HG03039 (cell line): Measurements from ENCODE around the gene LCA5L.

Experiments
- ATAC-seq: cut with Tn5 transposase; IDR thresholded peaks from one replicate; pipeline ENCODE4 v1.9.1; 2021; ENCODE audit warnings: mild to moderate bottlenecking, moderate library complexity; ENCODE audit not compliant: unreplicated experiment

LCA5L gene

DNA sequence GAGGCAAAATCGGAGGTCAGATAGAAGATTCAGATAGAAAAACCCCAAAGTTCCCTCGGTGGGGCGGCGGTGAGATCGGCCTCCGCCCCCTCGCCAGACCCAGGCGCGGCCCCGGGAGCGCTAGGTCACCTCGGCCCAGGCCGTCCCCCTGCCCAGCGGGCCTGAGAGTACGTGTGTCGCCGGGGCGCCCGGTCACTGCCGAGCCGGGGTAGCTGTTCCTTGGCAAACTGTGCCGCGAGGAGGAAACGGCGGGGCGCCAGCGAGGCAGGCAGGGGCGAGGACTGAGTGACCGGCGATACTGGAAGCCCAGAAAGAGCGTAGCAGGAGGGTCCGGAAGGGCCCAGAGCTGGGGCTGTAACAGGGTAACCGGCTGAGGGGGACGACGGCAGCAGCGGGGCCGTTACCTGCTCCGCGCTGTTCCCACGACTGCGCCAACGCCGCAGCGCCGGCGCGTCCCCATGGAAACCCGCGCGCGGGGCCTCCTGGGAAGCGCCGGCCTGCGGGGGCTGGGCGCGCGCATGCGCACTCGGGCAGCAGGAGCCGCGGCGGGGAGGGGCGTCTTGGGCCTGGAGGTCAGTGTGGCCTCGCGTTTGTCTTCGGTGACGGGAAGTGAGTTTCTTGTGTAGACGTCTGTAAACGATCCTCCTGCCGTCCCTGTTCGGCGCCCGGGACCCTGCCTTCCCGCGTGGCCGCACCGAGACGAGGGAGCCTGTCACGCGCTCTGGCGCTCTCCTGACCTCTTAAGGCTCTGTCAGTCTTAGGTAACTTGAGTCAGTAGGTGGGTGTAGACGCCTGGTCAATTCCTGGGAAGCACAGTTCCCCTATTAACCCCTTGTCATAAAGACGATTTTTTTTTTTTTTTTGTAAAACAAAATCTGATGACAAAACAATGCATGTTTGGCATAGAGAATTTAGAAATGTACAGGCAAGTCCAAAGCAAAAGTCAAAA lies at the start of gene LCA5L:
TSS of gene LCA5L (minus strand) at position 458 of the 949 bp plus-strand sequence. CDS start 17,285 bp downstream, outside the sequence.
- peak; percentile 93 for ATAC-seq

DNA sequence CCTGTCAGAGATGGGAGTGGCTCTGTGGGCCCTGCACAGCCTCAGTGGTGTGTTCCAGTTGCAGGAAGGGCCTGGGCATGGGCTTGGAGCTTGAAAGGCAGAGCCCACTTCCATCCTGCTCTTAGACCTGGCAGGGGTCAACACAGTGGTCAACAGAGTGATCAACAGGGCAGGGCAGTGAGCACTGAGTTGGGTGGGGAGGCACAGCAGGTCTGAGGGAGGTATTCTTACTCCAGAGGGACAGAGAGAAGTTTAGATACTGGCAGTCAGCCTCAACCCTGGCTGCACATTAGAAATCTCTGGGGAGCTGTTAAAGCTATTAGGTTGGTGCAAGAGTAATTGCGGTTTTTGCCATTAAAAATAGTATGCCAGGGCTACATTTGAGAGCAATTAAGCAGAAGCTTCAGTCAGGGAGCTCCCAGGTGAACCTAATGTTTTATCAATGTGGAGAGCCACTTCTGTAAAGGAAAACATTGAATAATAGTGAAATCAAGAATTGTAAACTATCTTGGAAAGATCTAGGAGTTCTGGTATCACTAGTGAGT lies 43.9 kb upstream of the LCA5L start:
- ATAC-seq = no peak

DNA sequence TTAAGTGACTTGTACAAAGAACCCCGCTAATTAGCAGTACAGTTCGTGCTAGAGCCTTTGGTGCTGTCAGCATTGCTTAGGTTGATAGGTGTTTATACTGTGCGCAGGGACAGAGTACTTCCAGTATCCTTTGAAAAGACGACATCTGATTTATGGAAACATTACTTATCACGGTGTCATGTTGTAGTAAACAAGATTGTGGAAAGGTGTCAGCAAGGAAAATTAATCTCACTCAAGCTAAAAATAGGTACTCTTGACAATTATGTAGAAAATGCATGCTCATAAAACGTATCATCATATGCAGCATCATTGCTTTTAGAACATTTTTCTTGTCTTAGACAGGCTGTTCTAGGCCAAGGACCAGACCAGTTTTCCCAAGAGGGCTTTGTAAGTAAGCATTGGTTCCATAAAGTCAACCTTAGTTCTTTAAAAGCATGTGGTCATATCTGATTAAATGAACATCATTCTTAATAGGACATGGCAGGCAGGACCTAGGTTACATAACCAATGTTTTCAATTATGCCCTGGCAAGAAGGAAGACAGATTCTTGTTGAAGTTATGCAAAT lies 39.2 kb upstream of the LCA5L start:
- ATAC-seq = no peak

DNA sequence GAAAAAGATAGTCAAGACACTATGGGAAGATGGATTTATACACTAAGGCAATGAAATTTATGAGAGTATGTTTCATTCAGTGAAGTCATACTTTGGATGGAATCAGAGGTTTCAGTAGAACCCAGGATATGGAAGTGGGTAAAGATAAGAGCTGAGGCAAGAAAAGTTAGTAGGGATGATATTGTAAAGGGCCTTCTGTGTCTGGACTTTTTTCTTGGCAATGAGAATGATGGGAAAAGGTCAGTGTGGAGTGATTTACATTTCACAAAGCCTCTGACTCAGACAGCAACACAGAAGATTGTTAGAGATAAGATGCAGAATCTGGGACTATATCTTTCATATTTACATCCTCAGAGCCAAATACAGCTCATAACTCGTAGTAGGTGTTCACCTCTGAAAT lies 38.3 kb upstream of the LCA5L start:
- ATAC-seq = no peak

DNA sequence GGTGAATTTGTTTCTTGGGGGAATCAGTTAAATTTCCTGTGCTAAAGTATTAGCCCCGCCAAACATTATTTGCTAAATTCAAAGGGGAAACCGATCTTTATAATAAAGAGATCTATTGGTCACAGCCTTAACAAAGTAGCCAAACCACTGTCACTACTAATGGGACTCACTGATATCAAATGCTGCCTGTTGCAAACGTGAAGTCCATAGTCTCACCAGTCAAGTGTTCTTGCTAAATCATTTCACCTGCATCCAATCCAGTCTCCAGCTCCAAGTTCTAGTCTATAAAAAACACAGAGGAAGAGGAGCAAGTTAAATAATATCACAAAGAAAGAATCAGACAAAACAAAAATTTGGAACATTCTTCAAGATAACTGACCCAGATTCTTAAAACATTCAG lies 36.3 kb upstream of the LCA5L start:
- ATAC-seq = no peak

DNA sequence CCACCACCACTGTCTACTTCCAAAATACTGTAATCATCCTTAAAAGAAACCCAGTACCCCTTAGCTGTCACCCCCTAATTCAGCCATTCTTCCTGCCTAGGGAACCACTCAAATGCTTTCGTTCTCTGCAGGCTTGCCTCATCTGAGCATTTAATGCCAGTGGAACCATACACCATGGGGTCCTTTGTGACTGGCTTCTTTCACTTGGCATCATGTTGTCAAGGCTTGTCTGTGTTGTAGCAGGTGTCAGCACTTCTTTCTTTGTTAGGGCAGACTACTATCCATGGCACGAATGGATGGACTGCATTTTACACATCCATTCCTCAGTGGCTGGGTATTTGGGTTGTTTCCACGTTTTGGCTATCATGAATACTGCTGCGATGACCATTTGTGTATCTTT lies 34.7 kb upstream of the LCA5L start:
- no peak for ATAC-seq

DNA sequence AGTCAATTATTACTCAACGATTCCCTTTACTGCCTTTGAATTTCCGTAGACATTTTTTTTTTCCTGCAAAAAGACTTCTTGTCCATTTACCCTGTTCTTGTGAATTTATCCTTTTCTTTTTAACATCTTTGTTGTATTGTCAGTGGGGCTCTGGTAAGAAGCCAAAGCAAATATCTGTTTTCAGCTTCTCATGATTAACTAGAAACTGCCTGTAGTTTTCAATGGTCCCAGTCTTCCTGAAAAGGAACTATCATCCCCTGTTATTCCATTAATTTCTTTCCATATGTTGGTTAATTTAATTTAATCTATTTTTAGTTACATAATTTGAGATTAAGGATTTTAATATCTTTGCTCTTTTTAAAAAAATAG lies 34.2 kb upstream of the LCA5L start:
- no peak for ATAC-seq

DNA sequence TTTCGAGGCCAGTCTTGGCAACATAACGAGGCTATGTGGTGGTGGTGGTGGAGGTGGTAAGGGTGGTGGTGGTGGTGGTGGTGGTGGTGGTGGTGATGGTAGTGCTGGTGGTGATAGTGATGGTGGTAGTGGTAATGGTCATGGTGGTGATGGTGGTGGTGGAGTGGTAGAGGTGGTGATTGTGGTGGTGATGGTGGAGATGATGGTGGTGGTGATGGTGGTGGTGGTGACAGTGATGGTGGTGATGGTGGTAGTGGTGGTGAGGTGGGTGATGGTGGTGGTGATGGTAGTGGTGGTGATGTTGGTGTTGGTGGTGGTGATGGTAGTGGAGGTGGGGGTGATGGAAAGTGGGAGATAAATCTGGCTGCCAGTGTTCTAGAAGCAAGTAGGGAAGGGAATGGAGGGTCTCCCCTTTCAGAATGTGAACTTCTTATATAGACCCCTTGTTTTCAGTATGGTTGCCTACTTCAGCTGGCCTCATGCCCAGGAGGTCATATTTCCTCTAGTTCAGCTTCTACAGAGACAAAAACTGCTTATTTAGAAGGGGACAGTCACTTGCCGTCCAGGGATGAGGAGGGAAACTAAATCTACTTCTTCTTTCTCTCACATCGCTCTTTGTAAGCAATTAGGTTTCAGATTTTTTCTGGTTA lies 33.7 kb upstream of the LCA5L start:
- no peak for ATAC-seq

DNA sequence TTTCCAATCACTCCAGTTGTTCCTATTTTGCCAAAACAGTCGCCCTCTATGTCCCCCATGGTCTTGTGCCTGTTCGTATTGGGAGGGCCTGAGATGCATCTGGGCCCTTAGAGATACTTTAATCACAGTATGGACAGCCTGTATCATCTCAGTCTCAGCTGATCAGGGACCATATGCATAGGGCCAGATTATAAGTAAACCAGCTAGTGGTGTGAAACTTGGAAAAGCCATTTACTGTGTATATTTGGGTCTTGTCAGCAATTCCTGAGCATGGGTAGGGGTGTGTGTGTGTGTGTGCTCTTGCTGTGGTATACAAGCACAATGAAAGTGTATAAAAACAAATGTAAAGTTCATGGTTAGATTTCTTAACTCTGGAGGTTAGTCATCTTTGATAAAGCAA lies 29.0 kb upstream of the LCA5L start:
- ATAC-seq = no peak

DNA sequence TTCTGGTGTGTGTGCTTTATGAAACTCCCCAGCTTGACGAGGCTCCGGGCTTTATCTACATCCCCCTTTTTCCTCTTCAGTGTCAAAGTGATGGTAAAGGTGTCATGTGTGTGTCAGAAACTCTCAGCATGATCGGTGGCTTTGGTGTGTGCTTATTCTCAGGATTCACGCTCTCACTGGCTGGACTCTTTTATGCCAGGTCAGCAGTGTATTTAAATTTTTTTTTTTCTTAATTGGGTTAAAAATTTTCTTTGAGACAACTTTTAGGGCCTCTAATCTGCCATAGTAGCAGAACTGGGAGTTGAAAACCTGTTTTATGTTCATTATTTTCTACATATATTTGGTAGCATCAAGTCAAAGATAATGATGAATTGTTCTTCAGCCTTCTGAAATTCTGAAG lies 27.2 kb upstream of the LCA5L start:
- no peak for ATAC-seq

DNA sequence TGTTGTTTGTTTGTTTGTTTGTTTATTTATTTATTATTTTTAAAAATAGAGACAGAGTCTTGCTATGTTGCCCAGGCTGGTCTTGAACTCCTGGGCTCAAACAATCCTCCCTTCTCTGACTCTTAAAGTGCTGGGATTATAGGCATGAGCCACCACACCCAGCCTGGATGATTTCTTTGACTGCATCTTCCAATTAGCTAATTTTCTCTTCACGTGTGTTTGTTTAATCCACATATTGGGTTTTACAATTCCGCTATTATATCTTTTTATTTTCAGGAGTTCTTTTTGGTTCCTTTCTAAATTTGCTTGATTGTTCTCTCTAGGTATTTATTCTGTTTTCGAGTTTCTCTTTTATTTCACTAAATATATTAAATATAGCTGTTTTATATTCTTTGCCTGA lies 26.0 kb upstream of the LCA5L start:
- no peak for ATAC-seq

DNA sequence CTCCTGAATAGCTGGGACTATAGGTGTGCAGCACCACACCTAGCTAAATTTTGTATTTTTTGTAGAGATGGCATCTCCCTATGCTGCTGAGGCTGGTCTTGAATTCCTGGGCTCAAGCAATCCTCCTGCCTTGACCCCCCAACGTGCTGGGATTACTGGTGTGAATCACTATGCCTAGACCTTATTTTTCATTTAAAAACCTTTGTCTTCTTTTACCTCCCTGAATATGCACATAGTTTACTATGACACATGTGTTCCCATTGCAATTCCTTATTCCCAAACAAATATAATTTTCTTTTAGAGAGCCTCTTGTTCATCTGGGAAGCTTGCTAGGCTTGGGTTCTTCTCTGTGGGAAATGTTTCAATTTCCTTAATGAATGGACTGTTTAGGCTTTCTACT lies 23.0 kb upstream of the LCA5L start:
- no peak for ATAC-seq

DNA sequence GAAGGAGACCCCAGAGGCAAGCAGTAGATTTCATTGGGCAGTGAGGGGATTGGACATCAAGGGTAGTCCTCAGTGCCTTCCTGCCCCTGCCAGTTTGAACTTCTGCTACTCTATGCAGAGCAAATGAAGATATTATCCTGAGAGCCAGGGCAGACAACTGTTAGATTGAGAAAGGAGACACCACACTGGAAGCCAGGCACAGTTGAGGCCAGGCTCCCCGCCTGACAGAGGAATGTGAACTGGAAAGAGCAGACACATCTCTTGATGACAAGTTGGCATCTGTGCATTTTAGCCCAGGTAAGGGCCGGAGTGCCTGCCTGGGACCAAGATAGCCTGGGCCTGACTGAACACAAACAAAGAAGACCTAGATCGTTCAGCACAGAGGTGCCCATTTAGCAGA lies 22.2 kb upstream of the LCA5L start:
- no peak for ATAC-seq

DNA sequence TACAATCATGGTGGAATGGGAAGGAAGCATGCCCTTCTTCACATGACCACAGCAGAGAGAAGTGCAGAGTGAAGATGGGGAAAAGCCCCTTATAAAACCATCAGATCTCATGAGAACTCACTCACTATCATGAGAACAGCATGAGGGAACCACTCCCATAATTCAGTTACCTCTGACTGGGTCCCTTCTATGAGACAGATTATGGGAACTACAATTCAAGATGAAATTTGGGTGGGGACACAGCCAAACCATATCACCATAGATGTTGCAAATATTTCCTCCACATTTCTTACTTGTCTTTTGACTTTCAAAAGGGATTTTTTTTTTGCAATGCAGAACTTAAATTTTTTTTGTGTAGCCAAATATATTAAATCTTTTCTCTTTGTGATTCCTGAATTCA lies 21.0 kb upstream of the LCA5L start:
- ATAC-seq = no peak

DNA sequence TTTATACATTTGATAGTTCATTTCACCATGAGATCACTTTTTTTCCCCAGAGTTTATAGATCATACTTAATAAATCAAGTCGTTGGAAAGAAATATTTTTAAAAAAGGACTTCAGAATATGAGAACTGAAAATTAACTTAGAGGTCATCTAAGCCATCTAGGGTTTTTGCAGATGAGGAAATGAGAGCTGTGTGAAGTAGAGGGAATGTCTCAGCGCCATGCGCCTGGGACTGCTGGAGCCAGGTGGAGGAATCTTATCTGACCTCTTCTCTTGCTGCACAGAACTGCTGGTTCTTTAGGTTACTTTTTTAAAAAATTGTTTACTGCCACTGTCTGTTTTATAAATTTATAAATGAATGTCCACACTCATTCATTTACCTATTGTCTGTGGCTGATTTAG lies 17.7 kb upstream of the LCA5L start:
- ATAC-seq = no peak

DNA sequence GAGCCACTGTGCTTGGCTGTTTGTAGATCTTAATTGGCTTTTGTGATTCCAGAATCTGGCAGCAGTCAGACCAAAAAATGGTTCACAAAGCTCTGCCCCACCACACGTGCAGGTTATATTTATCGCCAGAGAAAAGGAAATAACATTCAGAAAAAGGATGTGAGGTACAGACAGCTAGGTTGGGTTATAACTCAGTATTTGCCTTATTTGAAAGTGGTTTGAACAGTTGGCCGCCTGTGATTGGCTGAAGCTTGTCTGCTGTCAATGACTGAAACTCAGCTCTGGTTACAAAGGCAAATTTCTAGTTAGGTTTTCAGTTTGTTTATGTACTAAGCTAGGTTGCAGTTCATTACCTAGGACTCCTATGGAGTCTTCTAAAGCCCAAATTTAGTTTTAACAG lies 15.8 kb upstream of the LCA5L start:
- no peak for ATAC-seq

DNA sequence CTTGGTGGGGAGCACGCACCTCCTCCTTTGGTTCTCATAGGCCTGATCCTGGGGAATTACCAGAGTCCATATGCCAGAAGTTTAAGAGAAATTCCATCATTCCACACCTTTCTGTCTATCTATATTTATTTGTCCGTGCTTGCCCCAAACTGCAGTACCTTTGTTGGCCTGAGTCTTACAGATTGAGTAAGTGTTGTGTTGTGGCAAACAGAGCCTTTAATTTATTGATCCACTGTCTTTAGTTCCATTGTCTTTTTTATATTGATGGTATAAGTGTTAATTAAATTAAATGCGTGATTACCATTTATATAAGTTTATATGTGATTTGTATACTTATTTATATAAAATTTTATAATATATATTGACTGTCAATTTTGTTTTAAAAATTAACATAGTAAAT lies 11.1 kb upstream of the LCA5L start:
- ATAC-seq = no peak

DNA sequence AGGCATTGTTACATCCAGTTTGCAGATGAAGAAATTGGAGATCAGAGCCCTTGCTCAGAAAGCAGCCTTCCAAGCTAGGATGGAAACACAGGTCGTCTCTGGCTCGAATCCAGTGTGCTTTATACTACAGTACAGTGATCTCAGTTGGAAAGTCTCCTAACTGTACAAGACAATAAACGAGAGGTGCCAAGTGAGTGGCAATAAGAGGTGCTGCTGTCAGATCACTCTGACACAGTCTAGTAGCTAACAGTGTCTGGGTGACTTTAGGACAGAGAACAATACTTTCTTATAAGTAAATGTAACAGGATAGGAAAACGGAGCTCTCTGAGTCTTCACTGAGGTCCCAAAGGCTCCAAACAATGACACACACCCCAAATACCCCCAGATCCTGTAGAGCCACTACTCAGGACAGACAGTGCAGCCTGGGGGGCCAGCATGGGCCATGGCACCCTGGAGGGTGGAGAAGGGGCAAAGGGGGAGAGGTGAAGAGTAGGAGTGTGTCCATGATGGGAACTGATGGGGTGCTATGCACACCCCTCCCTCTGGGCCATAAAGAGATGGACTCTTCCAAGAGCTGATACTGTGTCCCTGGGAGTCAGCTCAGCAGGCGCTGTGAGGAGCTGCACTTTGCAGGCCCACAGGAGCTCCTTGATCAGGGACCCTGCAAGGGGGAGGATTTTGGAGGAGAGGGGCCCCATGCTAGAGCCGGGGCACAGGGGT lies 9.5 kb upstream of the LCA5L start:
- ATAC-seq = no peak

DNA sequence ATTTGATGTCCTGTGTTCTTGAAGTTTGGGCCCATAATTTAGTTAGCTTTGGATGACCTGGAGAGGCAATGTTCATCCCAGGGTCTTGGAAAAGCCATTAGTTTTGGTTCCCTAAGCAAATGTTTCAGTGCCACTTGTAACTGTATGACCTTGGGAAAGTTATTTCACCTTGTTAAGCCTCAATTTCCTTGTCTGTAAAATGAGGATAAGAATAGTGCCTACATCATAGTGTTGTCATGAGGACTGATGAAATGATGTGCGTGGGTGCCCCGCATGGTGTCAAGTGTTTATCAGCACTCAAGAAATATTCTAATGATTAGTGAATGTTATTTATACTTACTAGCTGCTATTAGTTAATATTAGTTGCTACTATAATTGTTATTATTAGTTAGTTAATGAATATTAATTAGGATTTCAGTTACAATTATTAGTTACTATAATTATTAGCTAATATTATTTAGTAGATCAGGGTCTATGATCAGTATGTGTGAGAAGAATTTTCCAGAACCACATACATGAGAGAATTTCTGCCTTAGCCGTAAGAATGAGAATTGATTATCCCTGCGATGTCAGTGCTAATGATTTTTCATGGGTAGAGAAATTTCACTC lies 8.1 kb upstream of the LCA5L start:
- no peak for ATAC-seq

DNA sequence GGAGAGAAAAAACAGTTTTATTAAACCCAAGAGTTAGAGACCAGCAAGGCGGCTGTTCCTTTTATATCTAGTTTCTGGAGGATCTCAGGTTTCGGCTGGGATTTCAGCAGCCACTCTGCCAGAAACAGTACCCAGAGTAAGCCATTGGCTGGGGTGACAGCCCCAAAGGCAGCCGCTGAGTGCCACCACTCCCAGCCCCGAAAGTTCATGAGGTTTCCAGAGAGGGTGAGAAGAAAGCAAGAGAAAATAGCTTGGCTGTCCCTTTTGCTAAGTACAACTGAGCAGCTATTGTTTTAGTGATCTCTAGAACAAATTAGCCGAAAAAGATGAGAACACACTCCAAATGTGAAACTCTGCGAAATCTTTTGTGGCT lies 7.4 kb upstream of the LCA5L start:
- ATAC-seq = no peak
